Ectodermal cell (in vitro differentiated cells): ENCODE results near the gene COG4.
"Not testable (repeated sequence)": the region's sequence is repeated elsewhere in the genome, so short reads cannot be mapped to it uniquely, and the experiment has no call there.

Source experiments
- H3K27ac ChIP-seq: 2 replicates; pipeline ENCODE4 v1.7.0; 2013; ENCODE audit warnings: mild to moderate bottlenecking, low read depth, low read length; ENCODE audit not compliant: insufficient read depth, poor library complexity, severe bottlenecking
- H3K27me3 ChIP-seq: 2 replicates; pipeline ENCODE4 v1.7.0; 2013; ENCODE audit warnings: mild to moderate bottlenecking, low read length; ENCODE audit not compliant: insufficient read depth, control insufficient read depth, poor library complexity, severe bottlenecking
- H3K36me3 ChIP-seq: one replicate; pipeline ENCODE4 v1.7.0; 2013; ENCODE audit warnings: low read length; ENCODE audit not compliant: control insufficient read depth, insufficient read depth
- H3K4me1 ChIP-seq: one replicate; pipeline ENCODE4 v1.7.0; 2013; ENCODE audit warnings: low read length; ENCODE audit not compliant: control insufficient read depth, insufficient read depth
- H3K4me3 ChIP-seq: 2 replicates; pipeline ENCODE4 v1.7.0; 2013; ENCODE audit warnings: low read depth, low read length, control low read depth; ENCODE audit not compliant: insufficient read depth
- H3K9me3 ChIP-seq: 2 replicates; pipeline ENCODE4 v1.7.0; 2013; ENCODE audit warnings: mild to moderate bottlenecking, low read length, moderate library complexity; ENCODE audit not compliant: control insufficient read depth
- WGBS, 2 experiments: methylation state at CpG; one replicate each; pipeline ENCODE4 v1.1.7; 2013; ENCODE audit warnings: missing lambda C conversion rate in 2 of 2; 5-methylcytosine and 5-hydroxymethylcytosine counted together

Gene COG4

GRCh38 chr16:70561623-70562022, 38.3 kb upstream of the COG4 start:
- Histone ChIP-seq H3K27ac (no peak overlapping the region), H3K4me3 (no peak overlapping the region), H3K9me3 (no peaks in the 10 kb centered on the region), H3K4me1 (no peaks in the 10 kb centered on the region), H3K27me3 (no peaks in the 10 kb centered on the region), H3K36me3 (peaks cover 92% of the 10 kb centered on the region)
- 94 to 96% methylated on average over 9 of the region's 9 CpGs for whole genome bisulfite sequencing, 2 experiments

GRCh38 chr16:70556063-70556462, 32.7 kb upstream of the COG4 start:
- Histone ChIP-seq H3K27me3 (no peaks in the 10 kb centered on the region), H3K36me3 (peaks cover 72% of the 10 kb centered on the region), H3K4me3 (no peak overlapping the region), H3K27ac (no peak overlapping the region), H3K9me3 (no peaks in the 10 kb centered on the region), H3K4me1 (no peaks in the 10 kb centered on the region)
- 96% methylated on average over 3 of the region's 3 CpGs for WGBS, 2 experiments

DNA sequence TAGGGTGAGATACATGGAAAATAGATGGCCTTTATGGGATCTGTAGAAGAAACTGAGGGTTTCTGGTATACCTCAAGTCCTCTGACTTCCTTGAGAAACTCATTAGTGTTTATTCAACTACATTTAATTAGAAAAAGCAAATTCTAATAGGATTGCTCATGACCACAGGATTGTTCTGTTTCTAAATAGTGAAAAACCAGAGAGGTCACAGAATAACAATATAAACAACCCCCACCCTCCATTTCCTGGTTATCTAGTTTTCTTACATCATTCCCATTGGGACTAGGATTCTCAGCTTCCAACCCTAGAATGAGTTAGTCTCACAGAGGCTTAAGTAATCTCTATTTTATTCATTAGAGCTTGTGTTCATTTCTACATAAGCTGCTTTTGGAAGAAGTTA, 30.3 kb upstream of the COG4 start:
- no peak overlapping the region for H3K4me3 ChIP-seq
- no peaks in the 10 kb centered on the region for H3K4me1 ChIP-seq
- no peak overlapping the region for H3K27ac ChIP-seq
- no peaks in the 10 kb centered on the region for H3K27me3 ChIP-seq
- H3K9me3 ChIP-seq: no peaks in the 10 kb centered on the region
- H3K36me3 ChIP-seq: peaks cover 67% of the 10 kb centered on the region

DNA sequence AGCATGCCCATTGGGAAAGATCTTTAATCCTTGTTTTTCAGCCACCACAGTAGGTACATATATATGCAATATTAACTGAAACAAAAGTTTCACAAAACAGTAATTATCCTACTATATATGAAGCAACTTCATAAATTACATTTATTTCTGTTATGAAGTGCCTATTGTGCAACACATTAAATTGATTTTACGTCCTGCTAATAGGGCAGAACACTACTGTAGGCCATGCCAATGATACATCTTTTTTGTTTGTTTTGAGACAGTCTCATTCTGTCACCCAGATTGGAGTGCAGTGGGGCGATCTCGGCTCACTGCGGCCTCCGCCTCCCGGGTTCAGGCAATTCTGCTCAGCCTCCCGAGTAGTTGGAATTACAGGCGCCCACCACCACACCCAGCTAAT, 29.3 kb upstream of the COG4 start:
- 94 to 97% methylated on average over 6 to 7 of the region's 8 CpGs for WGBS, 2 experiments
- Histone ChIP-seq H3K4me3 (no peak overlapping the region), H3K36me3 (peaks cover 67% of the 10 kb centered on the region), H3K4me1 (no peaks in the 10 kb centered on the region), H3K27me3 (no peaks in the 10 kb centered on the region), H3K27ac (no peak overlapping the region), H3K9me3 (no peaks in the 10 kb centered on the region)

DNA sequence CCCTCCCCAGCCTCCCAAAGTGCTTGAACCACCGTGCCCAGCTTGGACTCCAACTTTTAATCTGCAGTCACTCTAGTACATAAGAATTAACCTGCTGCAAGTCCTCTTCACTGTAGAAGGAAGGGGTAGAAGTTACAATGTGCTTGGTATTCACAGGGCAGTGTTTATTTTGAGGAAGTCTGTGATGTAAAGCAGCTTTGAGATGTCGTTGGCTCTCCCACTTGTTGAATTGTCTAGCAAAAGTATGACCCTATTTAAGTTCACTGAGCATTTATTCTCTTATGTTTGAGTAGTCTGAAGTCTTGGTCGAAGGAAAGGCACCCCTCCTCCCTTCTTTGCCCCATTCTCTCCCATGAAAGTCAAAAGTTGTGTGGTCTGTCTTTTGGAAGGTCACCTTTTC, 28.4 kb upstream of the COG4 start:
- H3K9me3 ChIP-seq: no peaks in the 10 kb centered on the region
- H3K27ac ChIP-seq: no peak overlapping the region
- H3K4me1 ChIP-seq: no peaks in the 10 kb centered on the region
- WGBS, 2 experiments: 94 to 100% methylated on average over 3 of the region's 3 CpGs
- H3K36me3 ChIP-seq: peaks cover 62% of the 10 kb centered on the region
- no peak overlapping the region for H3K4me3 ChIP-seq
- H3K27me3 ChIP-seq: no peaks in the 10 kb centered on the region

DNA sequence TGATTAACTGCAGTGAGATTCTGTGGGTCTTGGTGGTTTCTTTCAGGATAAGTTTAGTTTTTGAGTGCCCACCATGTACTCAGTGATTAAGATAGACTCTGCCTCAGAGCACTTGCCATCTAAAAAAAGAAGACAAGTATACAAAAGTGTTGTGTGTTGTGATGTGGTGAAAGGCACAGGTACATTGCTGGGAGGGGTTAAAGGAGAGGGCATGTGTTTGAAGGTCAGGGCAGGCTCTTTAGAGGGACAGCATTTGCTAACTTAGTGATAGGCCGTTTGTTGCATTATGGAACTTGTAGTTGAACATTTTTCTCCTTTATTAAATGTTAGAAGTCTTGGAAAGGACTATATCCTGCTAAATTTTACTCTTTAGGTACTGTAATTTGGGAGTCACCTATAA, 26.7 kb upstream of the COG4 start:
- Histone ChIP-seq H3K4me3 (no peak overlapping the region), H3K4me1 (no peaks in the 10 kb centered on the region), H3K9me3 (no peaks in the 10 kb centered on the region), H3K27ac (no peak overlapping the region), H3K27me3 (no peaks in the 10 kb centered on the region), H3K36me3 (peaks cover 61% of the 10 kb centered on the region)
- 83 to 92% methylated on average over 1 of the region's 1 CpG for WGBS, 2 experiments

DNA sequence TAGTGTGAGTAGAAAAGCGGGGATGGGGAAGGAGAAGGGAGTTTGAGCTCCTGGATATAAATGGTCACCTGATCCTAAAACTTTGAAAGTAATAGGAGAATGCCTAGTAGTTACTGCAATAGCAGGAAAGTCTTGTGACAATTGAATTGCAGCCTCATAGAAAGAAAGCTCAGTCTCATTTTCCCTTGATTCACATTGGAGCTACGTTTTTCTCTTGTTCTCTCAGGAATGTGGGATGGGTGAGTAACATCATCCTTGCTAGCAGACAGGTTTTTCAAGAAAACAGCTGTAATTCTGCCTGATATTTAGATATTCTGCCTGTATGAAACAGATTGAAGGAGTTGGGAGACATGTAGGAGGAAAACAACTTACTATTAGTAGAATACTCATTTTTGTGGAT, 25.6 kb upstream of the COG4 start:
- H3K4me1 ChIP-seq: no peaks in the 10 kb centered on the region
- H3K27ac ChIP-seq: no peak overlapping the region
- no peaks in the 10 kb centered on the region for H3K9me3 ChIP-seq
- WGBS, 2 experiments: 97 to 99% methylated on average over 2 of the region's 2 CpGs
- no peaks in the 10 kb centered on the region for H3K27me3 ChIP-seq
- no peak overlapping the region for H3K4me3 ChIP-seq
- peaks cover 52% of the 10 kb centered on the region for H3K36me3 ChIP-seq

DNA sequence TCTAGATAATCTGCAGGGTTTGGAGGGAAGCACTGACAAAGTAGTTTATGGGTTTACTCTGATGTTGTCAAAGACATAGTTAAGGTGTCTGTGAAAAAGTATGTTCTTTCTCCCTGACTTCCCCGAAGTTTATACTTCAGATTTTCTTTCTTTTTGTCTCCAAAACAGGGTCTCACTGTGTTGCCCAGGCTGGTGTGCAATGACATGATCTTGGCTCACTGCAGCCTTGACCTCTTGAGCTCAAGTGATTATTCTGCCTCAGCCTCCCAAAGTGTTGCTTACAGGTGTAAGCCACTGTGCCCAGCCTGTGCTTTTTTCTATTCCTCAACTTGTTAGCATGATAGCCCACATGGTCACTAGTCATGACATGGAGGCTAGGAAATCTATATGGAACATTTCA, 21.2 kb upstream of the COG4 start:
- no peaks in the 10 kb centered on the region for H3K9me3 ChIP-seq
- H3K36me3 ChIP-seq: peaks cover 65% of the 10 kb centered on the region
- WGBS, 2 experiments: 96 to 97% methylated on average over 1 of the region's 1 CpG
- no peaks in the 10 kb centered on the region for H3K4me1 ChIP-seq
- H3K4me3 ChIP-seq: no peak overlapping the region
- H3K27me3 ChIP-seq: no peaks in the 10 kb centered on the region
- no peak overlapping the region for H3K27ac ChIP-seq

DNA sequence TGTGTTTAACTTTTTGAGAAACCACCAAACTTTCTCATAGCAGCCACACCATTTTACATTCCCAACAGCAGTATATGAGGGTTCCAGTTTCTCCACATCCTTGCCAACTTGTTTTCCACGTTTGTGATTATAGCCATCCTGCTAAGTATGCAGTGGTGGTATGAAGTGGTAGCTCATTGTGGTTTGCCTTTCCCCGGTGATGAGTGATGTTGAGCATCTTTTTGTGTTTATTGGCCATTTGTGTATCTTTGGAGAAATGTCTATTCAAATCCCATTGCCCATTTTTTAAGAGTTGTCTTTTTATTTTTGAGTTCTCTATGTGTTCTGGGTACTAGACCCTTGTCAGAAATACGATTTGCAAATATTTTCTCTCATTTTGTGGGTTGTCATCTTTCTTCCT, 17.6 kb upstream of the COG4 start:
- 93 to 96% methylated on average over 3 of the region's 3 CpGs for WGBS, 2 experiments
- peaks cover 71% of the 10 kb centered on the region for H3K36me3 ChIP-seq
- no peaks in the 10 kb centered on the region for H3K27me3 ChIP-seq
- no peak overlapping the region for H3K27ac ChIP-seq
- no peaks in the 10 kb centered on the region for H3K4me1 ChIP-seq
- no peaks in the 10 kb centered on the region for H3K9me3 ChIP-seq
- no peak overlapping the region for H3K4me3 ChIP-seq

GRCh38 chr16:70534971-70535370, 11.6 kb upstream of the COG4 start:
- 100% methylated on average over 1 to 2 of the region's 2 CpGs for WGBS, 2 experiments
- H3K27ac ChIP-seq: no peak overlapping the region
- H3K36me3 ChIP-seq: peaks cover 85% of the 10 kb centered on the region
- H3K4me1 ChIP-seq: no peaks in the 10 kb centered on the region
- H3K4me3 ChIP-seq: no peak overlapping the region
- H3K27me3 ChIP-seq: no peaks in the 10 kb centered on the region
- H3K9me3 ChIP-seq: no peaks in the 10 kb centered on the region

GRCh38 chr16:70529954-70530353, 6.6 kb upstream of the COG4 start:
- H3K36me3 ChIP-seq: peaks cover 58% of the 10 kb centered on the region
- 86 to 100% methylated on average over 1 of the region's 7 CpGs for WGBS, 2 experiments
- not testable (repeated sequence) for H3K27me3 ChIP-seq

More at GRCh38 chr16:70529954-70530353, 6.6 kb upstream of the COG4 start:
- not testable (repeated sequence) for H3K27ac ChIP-seq, H3K4me3 ChIP-seq, H3K9me3 ChIP-seq
- H3K4me1 ChIP-seq: peaks cover 16% of the 10 kb centered on the region
